Fibroblast of mammary gland (primary cell): ENCODE measurements around the gene RBM19.

Source experiments
- DNase-seq: peaks from one replicate; pipeline ENCODE4 v3.0.0-alpha.2; 2010; ENCODE audit warnings: low read depth
- H3K4me3 ChIP-seq: 2 replicates; pipeline ENCODE4 v1.5.1; 2011; ENCODE audit warnings: low read depth, mild to moderate bottlenecking, low read length, moderate library complexity; ENCODE audit not compliant: control insufficient read depth
- CTCF ChIP-seq: conservative IDR thresholded peaks from 2 replicates; pipeline ENCODE4 v1.5.1; 2011; ENCODE audit warnings: low read depth, low read length, inconsistent platforms; ENCODE audit not compliant: control insufficient read depth, insufficient read depth

The RBM19 gene

GRCh38 chr12:113870890-113871289 is 95.2 kb downstream of the RBM19 start:
- no peak for DNase-seq
- H3K4me3 ChIP-seq, result no peak overlapping the region
- TF ChIP-seq CTCF, result no peak

GRCh38 chr12:113870035-113870434 is 96.1 kb downstream of the RBM19 start:
- no peak overlapping the region for H3K4me3 ChIP-seq
- no peak for TF ChIP-seq CTCF
- DNase-seq, result no peak

GRCh38 chr12:113868365-113868764 is 97.8 kb downstream of the RBM19 start:
- no peak for DNase-seq
- TF ChIP-seq CTCF, result no peak
- H3K4me3 ChIP-seq, result no peak overlapping the region

GRCh38 chr12:113867258-113867657 is 98.9 kb downstream of the RBM19 start:
- H3K4me3 ChIP-seq, result no peak overlapping the region
- peak; percentile 2 for DNase-seq
- TF ChIP-seq CTCF, result peak; percentile 27

GRCh38 chr12:113866496-113866895 is 99.6 kb downstream of the RBM19 start:
- DNase-seq, result no peak
- no peak for TF ChIP-seq CTCF

GRCh38 chr12:113863455-113863845 is 102.7 kb downstream of the RBM19 start:
- no peak for TF ChIP-seq CTCF
- peak; percentile 26 for DNase-seq
- H3K4me3 ChIP-seq, result no peak overlapping the region

More at GRCh38 chr12:113866496-113866895, 99.6 kb downstream of the RBM19 start:
- no peak overlapping the region for H3K4me3 ChIP-seq

GRCh38 chr12:113862590-113863454 is 103.3 kb downstream of the RBM19 start:
- peak; percentile 67 for DNase-seq
- no peak overlapping the region for H3K4me3 ChIP-seq
- no peak for TF ChIP-seq CTCF
